Measurements from ENCODE around the gene NTRK1.

DNA sequence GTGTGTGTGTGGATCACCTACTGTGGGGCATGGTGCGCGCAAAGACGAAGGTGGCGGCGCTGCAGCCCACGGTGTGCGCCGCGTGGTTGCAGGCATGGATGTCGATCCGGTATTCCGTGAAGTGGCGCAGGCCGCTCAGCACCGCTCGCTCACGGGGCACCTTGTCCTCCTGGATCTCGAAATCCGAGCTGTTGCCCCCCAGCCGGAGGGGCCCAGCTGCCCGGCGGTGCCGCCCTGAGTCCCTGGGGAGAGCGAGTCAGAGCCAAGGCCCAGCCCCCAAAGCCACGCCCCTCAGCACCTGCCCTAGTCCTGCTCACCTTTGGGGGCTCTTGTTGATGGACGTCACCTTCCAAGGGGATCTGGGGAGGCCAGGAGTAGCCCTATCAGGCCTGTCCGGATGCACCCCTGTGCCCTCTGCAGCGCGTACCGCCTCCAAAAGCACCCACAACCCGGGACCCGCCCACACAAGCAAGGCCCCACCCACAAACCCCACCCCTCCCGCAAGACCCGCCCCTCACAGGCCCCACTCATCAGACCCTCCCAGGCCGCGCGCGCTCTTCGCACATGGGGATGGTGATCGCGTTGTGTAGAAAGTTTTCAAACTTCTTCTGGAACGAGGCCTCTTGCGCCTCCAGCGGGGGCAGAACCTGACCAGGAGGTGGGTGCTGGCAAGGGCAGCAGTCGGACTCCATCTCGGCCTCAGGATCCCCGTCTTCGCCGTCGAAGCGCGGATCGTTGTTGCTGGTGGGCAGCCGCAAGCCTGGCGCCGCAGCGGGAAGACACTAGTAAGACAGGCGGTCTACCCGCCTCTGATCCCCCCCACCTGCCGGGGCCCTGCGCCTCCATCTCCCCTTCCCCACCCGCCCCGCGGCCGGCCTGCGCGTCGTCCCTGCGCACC is 15.4 kb upstream of the NTRK1 start:
- no peak for TF ChIP-seq POLR2A (IDR thresholded peaks at IDR 0.05)
- TF ChIP-seq, protein P1, sequence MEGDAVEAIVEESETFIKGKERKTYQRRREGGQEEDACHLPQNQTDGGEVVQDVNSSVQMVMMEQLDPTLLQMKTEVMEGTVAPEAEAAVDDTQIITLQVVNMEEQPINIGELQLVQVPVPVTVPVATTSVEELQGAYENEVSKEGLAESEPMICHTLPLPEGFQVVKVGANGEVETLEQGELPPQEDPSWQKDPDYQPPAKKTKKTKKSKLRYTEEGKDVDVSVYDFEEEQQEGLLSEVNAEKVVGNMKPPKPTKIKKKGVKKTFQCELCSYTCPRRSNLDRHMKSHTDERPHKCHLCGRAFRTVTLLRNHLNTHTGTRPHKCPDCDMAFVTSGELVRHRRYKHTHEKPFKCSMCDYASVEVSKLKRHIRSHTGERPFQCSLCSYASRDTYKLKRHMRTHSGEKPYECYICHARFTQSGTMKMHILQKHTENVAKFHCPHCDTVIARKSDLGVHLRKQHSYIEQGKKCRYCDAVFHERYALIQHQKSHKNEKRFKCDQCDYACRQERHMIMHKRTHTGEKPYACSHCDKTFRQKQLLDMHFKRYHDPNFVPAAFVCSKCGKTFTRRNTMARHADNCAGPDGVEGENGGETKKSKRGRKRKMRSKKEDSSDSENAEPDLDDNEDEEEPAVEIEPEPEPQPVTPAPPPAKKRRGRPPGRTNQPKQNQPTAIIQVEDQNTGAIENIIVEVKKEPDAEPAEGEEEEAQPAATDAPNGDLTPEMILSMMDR (IDR thresholded peaks at IDR 0.05), result no peak

Data from thyroid gland (tissue), 4 donors.